HepG2 (cell line): ENCODE measurements around the gene TM4SF18. TPM values are rescaled to one million over a fixed set of nuclear protein-coding genes. Genes with fewer than 3 reads are reported as not detected.

Source experiments
- AHR ChIP-seq: IDR thresholded peaks from 2 replicates; pipeline ENCODE4 v1.6.1; 2018; ENCODE audit warnings: missing genetic modification reagents, missing compliant biosample characterization
- BHLHE40 ChIP-seq: IDR thresholded peaks from 2 replicates; pipeline ENCODE4 v1.6.1; 2011; ENCODE audit warnings: low read length, improper control_type of control experiment
- E2F1 ChIP-seq: sonication (generic); formaldehyde crosslinking; IDR thresholded peaks from 2 replicates; pipeline ENCODE4 v1.5.0; 2020; ENCODE audit warnings: missing genetic modification reagents
- FOSL1 ChIP-seq: sonication (generic); formaldehyde crosslinking; IDR thresholded peaks from 2 replicates; pipeline ENCODE4 v1.9.0; 2021; ENCODE audit warnings: missing genetic modification reagents, borderline replicate concordance
- IRF1 ChIP-seq: sonication (generic); formaldehyde crosslinking; IDR thresholded peaks from 2 replicates; pipeline ENCODE4 v1.4.0; 2020; ENCODE audit warnings: low read depth, mild to moderate bottlenecking, missing genetic modification reagents
- JUNB ChIP-seq: sonication (generic); formaldehyde crosslinking; IDR thresholded peaks from 2 replicates; pipeline ENCODE4 v1.8.0; 2022; ENCODE audit warnings: missing genetic modification reagents, mild to moderate bottlenecking, borderline replicate concordance
- KAT7 ChIP-seq: IDR thresholded peaks from 2 replicates; pipeline ENCODE4 v1.6.1; 2018; ENCODE audit warnings: borderline replicate concordance, missing compliant biosample characterization
- RBFOX2 ChIP-seq: fragments of 200-400 bp; formaldehyde crosslinking; IDR thresholded peaks from 2 replicates; pipeline ENCODE4 v1.6.1; 2017; ENCODE audit warnings: low read depth, mild to moderate bottlenecking, low read length
- RBM22 ChIP-seq: fragments of 200-400 bp; formaldehyde crosslinking; optimal IDR thresholded peaks from 2 replicates; pipeline ENCODE3; 2017; ENCODE audit warnings: mild to moderate bottlenecking, low read length, moderate library complexity
- SKIL ChIP-seq: sonication (generic); formaldehyde crosslinking; IDR thresholded peaks from 2 replicates; pipeline ENCODE4 v1.8.0; 2022; ENCODE audit warnings: missing genetic modification reagents, mild to moderate bottlenecking, moderate library complexity, borderline replicate concordance
- XBP1 ChIP-seq: sonication (generic); formaldehyde crosslinking; IDR thresholded peaks from 2 replicates; pipeline ENCODE4 v1.5.0; 2020; ENCODE audit warnings: missing genetic modification reagents
- YEATS2 ChIP-seq: sonication (generic); formaldehyde crosslinking; IDR thresholded peaks from 2 replicates; pipeline ENCODE4 v1.4.0; 2020; ENCODE audit warnings: missing genetic modification reagents, borderline replicate concordance
- ZNF329 ChIP-seq: sonication (generic); formaldehyde crosslinking; IDR thresholded peaks from 2 replicates; pipeline ENCODE4 v1.9.0; 2021; ENCODE audit warnings: low read depth, mild to moderate bottlenecking, missing genetic modification reagents
- ZNF335 ChIP-seq: sonication (generic); formaldehyde crosslinking; IDR thresholded peaks from 2 replicates; pipeline ENCODE4 v1.4.0; 2020; ENCODE audit warnings: missing genetic modification reagents
- ZNF431 ChIP-seq: sonication (generic); formaldehyde crosslinking; IDR thresholded peaks from 2 replicates; pipeline ENCODE4 v1.9.0; 2022; ENCODE audit warnings: missing genetic modification reagents, low read depth, mild to moderate bottlenecking, borderline replicate concordance
- ZNF552 ChIP-seq: sonication (generic); formaldehyde crosslinking; IDR thresholded peaks from 2 replicates; pipeline ENCODE4 v1.9.0; 2022; ENCODE audit warnings: missing genetic modification reagents, mild to moderate bottlenecking, borderline replicate concordance
- ZNF687 ChIP-seq: sonication (generic); formaldehyde crosslinking; IDR thresholded peaks from 2 replicates; pipeline ENCODE4 v1.5.1; 2020; ENCODE audit warnings: mild to moderate bottlenecking, missing genetic modification reagents, moderate library complexity
- polyA plus RNA-seq, 8 experiments: library from polyadenylated mRNA; depleted of rRNA in 3 of 8; stranded (reverse) in 7 of 8; unstranded in 1 of 8; fragments of >200 nt; fragmentation: Illumina TruSeq in 4 of 8; extraction: Trizol in 4 of 8; gene quantifications; 2 replicates each; pipeline versions ENCODE4 v1.2.1 to v1.2.3, GENCODE V29; 2011 to 2016; ENCODE audit warnings: low read depth in 4 of 8, missing spikeins in 1 of 8, mixed read lengths in 1 of 8; ENCODE audit not compliant: insufficient read depth in 1 of 8
- total RNA-seq, 5 experiments: library from RNA; depleted of rRNA; stranded (reverse); fragments of >200 nt; fragmentation: Illumina TruSeq; extraction: Trizol; gene quantifications; 2 replicates each; pipeline ENCODE4 v1.2.3, GENCODE V29; 2016; ENCODE audit warnings: low read depth in 1 of 5
- TF ChIP-seq, protein P1 (sequence below): sonication (generic); formaldehyde crosslinking; IDR thresholded peaks from 2 replicates; pipeline ENCODE4 v1.4.0; 2020; ENCODE audit warnings: missing genetic modification reagents
- TF ChIP-seq, protein P2 (sequence below): sonication (generic); formaldehyde crosslinking; IDR thresholded peaks from 2 replicates; pipeline ENCODE4 v1.4.0; 2020; ENCODE audit warnings: mild to moderate bottlenecking, low read depth, missing genetic modification reagents

Gene TM4SF18
- total and polyA plus RNA-seq, 2 of the 13 experiments (the other 11 are each of a cell fraction or from before 2014, with no cell fraction given), result 0.15 TPM; not detected in 1

- peak; percentile 28; the same call in 1 of the 2 replicates for TF ChIP-seq ZNF687 (CRISPR knock-in tag)
- TF ChIP-seq, protein P1, sequence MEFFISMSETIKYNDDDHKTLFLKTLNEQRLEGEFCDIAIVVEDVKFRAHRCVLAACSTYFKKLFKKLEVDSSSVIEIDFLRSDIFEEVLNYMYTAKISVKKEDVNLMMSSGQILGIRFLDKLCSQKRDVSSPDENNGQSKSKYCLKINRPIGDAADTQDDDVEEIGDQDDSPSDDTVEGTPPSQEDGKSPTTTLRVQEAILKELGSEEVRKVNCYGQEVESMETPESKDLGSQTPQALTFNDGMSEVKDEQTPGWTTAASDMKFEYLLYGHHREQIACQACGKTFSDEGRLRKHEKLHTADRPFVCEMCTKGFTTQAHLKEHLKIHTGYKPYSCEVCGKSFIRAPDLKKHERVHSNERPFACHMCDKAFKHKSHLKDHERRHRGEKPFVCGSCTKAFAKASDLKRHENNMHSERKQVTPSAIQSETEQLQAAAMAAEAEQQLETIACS (CRISPR knock-in tag), result no peak
- TF ChIP-seq, protein P2, sequence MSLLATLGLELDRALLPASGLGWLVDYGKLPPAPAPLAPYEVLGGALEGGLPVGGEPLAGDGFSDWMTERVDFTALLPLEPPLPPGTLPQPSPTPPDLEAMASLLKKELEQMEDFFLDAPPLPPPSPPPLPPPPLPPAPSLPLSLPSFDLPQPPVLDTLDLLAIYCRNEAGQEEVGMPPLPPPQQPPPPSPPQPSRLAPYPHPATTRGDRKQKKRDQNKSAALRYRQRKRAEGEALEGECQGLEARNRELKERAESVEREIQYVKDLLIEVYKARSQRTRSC (CRISPR knock-in tag), result no peak
- TF ChIP-seq E2F1 (CRISPR knock-in tag), result no peak
- TF ChIP-seq XBP1 (CRISPR knock-in tag), result no peak
- no peak for TF ChIP-seq FOSL1 (CRISPR knock-in tag)
- no peak for TF ChIP-seq ZNF329 (CRISPR knock-in tag)
- no peak for TF ChIP-seq ZNF552 (CRISPR knock-in tag)
- TF ChIP-seq AHR, result no peak
- TF ChIP-seq RBM22, result peak; percentile 99
- TF ChIP-seq BHLHE40, result no peak
- TF ChIP-seq IRF1 (CRISPR knock-in tag), result no peak
- TF ChIP-seq ZNF335 (CRISPR knock-in tag), result no peak
- peak; percentile 58; the same call in 1 of the 2 replicates for TF ChIP-seq KAT7 (CRISPR knock-in tag)
- TF ChIP-seq YEATS2 (CRISPR knock-in tag), result no peak
- TF ChIP-seq SKIL (CRISPR knock-in tag), result no peak
- TF ChIP-seq RBFOX2, result peak; percentile 89
- TF ChIP-seq JUNB (CRISPR knock-in tag), result no peak
- TF ChIP-seq ZNF431 (CRISPR knock-in tag), result no peak
Observed at GRCh38 chr3:149375501-149376196, 42.2 kb upstream of the TM4SF18 start (continued).
